NCI-H774 (cell line): Measurements from ENCODE around the gene TBC1D4.

ENCODE experiments used
- DNase-seq: peaks from one replicate; lab custom pipeline; 2025; lab: John Stamatoyannopoulos, UW

Gene TBC1D4

DNA sequence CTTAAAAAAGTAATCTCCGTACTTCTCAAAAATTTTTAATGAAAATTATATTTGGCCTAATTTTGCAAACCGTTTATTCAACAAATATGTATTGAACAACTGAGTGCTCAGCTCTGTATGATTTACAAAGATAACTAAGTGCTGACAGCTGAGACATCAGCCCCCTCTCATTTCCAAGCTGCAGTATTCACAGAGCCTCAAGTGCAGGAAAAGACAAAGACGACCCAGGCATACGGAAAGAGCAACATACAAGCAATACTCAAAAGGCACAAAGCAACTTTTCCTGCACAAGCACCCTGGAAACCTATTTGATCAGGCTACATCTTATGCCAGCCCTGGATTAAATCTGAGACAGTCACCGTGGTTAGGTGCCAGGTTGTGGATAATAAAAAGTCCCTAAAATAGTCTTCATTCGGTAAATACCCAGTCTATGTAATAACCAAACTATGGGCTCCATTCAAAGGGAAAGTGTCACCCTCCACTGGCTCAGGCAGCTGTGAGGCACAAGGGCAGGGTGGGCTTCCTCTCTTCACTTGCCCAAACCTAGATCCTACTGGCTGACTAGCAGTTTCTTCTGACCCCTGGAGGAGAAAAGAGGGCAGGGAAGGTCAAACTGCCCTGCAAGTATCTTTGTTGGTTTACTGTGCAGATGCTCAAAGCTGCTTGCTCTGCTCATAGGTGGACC is 65.5 kb downstream of the TBC1D4 start:
- no peak for DNase-seq

DNA sequence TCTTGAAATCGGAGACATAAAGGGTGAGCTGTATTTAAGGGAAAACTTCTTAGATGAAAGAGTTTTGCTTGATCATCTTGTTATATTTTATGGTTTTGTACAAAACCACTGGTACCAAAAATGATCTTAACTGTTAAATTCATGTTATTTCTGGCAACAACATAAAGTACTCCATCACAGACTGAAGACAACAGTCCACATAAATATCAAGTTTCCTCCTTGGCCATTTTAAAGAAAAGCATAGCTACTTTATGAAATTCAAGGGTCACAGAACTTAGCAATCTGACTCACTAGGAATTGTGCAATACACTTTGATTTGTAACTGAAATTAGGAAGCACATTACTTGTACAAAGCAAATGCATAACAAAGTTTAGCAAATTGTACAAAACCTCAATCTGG is 66.3 kb downstream of the TBC1D4 start:
- DNase-seq: no peak

DNA sequence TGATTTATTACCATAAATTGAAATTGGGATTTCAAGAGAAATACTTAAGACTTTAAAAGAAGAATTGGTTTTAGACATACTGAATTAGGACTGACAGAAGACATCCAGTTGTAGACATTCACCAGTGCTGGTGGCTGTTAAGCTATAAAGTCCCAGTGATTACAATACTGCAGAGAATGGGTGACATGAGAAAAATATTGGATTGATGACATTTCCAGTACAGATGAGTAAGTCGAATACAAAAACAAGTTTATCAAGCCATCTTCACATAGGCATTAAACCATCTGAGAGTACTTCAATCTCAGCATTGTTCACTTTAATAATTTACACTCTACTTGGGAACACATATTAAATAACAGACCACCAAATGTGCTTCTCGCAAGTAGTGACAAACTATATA is 66.8 kb downstream of the TBC1D4 start:
- DNase-seq: no peak

DNA sequence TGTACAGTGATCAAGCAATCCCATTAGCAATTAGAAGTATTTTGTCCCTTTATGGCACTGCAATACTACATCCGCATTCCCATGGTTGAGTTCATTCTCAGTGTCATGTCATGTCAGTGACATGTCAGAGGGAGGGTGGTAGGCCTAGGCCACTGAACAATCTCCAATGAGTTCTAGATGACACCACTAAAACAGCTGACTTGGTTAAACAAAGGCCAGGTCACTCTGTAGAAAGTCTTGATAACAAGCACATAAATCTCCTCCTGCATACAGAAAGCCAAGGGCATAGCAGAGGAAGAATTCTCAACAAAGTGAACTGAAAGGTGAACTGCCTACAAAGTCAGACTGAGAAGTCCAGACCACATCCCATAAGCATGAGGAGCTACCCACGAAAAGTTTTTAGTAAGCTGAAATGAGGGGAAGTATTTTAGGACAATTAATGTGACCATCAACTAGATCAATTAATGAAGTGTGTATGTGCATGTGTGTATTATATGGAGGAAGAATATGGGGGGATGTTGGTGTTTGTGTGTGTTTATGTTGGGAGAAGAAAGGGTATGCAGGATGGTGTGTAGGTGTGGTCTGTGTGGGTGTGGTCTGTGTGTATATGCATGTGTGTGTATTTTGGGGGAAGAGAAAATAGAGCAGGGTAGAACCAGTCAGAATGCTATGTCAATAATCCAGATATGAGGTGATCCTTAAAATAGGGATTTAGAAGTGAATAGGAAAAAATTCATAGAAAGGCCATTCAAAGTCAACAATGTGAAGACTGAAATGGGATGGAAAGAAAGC is 67.7 kb downstream of the TBC1D4 start:
- no peak for DNase-seq

DNA sequence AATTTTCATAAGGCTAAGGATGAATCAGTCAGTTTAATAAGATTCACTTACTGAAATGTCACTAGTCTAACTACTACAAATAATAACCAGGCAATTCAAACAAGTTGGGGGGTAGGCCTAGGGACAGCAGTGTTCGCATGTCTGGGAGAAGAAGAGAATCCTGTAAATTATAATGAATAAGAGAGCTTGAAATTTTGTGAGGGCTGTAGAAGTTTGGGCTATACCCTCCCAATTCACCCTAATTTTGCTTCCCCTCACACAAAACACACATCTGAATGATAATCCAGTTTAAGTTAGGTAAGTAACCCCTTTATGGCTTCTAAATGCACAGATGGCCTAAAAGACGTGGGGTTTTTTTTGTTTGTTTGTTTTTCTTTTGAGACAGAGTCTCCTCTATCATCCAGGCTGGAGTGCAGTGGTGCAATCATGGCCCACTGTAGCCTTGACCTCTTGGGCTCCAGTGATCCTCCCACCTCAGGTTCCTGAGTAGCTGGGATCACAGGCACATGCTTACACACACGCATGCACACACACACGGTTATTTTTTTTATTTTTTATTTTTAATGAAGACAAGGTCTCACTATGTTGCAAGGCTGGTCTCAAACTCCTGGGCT is 69.9 kb downstream of the TBC1D4 start:
- no peak for DNase-seq

DNA sequence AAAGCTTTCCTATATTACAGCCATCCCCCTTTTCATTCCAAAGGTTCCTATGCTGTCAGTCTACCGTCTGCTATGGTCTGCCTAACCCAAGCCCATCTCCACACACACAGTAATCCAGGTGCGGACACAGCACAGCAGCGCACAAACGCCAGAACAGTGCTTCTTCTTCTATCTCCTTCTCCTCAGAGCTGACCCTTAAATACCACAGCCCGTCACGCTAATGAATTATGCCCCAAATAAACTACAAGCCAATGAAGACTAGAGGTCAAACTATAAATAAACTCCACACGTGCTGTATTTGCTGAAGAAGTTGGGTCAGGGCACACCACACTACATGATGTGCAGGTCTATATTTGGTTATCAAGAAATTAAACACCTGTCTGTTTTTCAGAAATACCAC is 71.8 kb downstream of the TBC1D4 start:
- DNase-seq: no peak

DNA sequence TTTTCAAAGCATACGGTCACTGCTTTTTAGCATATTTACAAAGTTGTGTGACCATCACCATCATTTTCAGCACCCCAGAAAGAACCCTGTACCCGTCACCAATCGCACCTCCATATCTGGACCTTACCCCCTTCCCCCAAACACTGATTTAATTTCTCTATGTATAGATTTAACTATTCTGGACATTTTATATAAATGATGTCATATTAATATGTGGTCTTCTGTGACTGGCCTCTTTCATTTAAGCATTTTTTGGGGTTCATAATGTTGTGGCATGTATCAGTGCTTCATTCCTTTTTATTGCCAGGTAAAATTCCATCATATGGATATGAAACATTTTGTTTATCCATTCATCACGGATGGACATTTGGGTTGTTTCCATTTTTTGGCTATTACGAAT is 74.0 kb downstream of the TBC1D4 start:
- no peak for DNase-seq

DNA sequence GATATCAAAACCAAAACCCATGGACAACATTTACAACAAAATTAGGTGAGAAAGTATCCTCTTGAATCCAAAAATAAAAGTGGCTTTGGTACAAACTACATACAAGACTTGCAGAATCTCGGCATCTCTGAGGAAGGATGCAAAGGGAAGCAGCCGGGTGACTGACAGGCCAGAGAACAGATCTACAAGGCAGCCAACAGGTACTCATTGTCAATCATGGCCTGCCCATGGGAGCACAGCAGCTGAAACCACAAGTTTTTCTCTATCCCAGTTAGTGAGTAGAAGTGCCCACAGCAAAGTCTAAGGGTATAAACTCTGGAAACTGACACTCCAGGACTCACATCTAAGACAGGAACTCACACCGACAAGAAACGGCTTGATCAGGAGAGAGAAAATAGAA is 74.5 kb downstream of the TBC1D4 start:
- no peak for DNase-seq

DNA sequence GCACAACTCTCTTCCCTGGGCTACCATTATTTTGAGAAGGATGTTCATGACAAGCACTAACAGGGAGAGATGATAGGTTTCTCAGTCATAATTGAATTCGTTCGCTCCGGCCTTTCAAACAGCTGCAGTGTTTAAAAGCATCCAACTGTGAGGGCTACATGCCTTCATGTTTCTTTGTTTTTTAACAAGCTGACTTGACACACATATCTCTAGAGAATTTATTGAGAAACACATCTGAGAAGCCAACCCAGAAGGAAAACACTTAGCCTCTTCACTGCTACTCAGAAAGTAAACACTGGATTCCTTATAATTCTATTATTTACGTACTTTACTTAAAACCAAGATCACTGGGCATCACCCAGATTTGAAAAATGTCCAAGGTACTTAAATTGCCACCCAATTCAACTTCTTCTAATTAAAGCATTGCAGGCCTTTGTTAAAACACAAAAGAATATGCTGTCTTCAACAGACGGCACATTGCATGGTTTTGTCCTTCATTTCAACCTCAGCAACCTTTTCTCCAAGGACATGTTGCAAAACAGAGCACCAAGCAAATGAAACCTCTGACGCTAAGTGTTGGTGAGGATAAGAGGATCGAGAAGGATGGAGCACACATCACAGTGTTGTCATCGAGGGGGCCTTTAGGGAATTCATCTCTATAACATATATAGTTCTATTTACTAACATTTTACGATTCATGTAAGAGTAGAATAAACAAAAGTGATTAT is 75.8 kb downstream of the TBC1D4 start:
- DNase-seq: no peak

DNA sequence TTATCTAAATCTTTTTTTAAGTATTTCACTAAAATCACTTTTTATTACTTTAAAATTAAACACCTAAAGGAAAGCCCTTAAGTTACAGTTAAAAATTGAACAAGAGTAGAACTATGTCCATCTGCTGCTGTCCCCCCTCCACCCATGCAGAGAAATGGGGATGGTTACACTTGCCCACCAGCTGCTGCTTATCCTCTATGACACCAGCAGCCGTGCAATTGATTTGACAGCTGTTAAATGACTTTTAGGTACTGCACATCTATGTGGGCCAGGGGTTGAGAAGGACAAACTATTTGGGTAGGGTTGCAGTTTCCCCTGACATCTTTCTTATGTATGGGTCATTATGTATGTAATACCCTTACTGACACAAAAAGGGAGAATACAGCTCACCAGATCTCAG is 77.2 kb downstream of the TBC1D4 start:
- no peak for DNase-seq

DNA sequence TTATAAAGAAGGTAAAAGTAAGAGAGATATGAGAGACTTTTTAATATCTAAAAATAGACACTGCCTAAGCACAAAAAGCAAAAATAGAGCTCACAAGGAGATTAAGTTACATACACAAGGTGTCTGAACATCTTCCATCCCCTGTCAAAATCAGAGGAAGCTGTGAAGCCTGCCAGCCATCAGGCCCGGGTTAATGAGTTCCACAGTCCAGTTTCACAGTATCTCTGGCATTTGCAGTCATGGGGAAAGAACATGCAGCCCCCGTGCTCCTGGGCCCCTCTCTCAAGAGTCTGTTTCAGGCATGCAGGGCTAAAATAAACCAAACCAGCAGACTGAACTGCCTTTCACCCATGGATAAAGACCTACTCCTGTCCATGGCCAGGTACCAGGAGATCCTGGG is 79.2 kb downstream of the TBC1D4 start:
- DNase-seq: no peak

DNA sequence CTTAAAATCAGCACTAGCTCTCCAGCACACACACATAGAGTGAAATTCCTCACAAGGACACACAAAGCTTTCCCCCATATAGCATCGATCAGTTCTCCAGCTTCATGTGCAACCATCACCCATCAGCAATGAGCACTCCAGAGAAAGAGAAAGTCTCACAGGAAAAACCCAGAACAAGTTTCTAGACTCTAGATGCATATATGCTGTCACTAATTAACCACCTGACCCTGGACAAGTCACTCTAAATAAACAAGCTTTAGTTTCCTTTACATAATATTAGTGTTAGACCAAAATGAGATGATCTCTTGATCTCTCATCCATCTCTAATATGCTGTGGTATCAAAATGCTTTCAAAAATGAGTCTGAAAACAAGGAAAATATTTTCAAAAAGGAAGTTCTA is 81.2 kb downstream of the TBC1D4 start:
- DNase-seq: no peak

DNA sequence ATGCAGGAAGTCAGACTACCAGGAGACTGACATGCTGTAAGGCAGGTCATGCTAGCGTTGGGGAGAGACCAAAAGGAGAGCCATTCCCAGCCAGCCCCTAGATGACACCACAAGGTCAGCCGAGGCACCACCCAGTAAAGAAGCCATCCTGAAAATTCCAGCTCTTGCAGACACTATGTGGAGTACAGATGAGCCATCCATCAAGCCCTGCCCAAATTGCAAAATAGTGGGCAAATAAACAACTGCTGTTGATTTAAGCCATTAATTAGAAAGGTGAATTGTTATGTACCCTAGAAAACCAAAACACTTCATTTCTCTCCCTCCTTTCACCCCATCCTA is 82.1 kb downstream of the TBC1D4 start:
- no peak for DNase-seq

DNA sequence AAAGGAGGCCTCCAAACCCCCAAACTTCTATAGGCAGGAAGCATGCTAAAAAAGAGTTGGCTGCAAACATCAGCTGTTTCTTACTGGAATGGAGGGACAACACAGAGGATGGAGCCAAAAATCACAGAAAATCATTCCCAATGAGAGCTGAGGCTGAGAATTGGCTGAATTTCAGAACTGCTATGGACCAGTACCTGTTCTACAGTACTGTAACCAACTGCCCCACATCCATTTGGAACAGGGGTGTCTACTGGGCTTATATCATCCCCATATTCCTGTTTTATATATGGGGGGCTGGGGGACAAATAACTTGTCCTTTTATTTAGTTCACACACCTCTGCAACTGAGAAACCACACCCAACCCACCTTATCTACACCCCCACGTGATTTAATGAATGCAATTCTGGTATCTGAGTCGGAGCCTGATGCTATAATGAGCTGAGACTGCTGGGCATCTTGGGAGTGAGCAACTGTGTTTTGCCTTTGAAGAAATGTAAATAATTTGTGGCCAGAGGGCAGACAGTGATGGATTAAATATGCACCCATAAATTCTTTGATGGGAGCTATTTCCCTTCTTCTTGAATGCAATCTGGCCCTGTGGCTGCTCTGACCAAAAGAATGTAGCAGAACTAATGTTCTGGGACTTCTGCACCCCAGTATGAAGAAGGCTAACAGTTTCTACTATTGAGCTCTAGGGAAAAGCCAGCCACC is 82.6 kb downstream of the TBC1D4 start:
- DNase-seq: no peak

DNA sequence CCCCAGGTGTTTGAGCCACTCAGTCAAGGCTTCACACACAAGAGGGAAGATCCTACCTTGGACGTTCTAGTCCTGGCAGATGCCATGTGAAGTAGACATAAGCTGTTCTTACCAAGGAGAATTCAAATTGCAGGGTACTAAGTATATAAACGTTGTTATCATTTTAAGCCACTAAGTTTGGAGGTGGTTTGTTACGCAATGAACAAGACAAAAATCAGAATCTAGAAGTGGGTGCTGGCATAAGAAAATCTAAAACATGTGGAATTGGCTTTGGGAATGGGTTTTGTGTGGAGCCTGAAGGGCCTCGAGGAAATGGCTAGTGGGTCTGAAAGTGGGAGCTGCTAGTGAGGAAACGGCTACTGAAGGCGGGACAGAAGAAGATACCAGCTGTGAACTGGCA is 83.9 kb downstream of the TBC1D4 start:
- DNase-seq: no peak

DNA sequence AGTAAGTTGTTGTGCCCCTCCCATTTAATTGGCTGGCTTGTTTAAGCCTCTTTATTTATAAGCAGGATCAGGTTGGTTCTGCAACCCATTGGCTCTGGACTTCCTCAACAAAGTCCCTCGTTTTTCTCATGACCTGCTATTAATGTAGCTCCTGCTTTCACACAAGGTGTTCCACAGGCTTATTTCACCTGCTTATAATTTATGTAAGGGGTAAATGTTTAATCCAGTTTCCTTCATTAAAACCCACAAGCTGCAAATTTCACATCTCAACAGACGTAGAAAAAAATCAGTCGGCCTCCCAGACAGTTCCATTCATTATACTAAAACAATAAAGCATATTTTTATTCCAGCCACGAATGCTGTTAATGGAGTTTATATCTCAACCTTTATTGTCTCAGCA is 86.1 kb downstream of the TBC1D4 start:
- DNase-seq: no peak

DNA sequence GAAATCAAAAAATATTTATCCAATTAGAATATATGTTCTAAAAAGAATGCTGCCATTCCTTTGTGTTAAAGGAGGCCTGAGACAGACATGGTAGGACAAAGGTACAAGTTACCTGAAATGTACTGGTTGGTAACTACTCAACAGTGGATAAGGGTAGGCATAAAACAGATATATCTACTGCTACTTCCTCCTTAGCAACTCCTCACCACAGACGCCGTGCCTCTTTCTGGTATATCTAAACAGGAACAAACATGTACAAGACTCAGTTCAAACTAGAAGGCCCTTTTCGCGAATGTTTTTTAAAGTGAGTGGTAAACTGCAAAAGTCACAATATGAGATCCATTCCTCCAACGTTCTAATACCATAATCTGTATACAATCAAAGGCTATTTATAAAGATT is 86.9 kb downstream of the TBC1D4 start:
- DNase-seq: no peak

DNA sequence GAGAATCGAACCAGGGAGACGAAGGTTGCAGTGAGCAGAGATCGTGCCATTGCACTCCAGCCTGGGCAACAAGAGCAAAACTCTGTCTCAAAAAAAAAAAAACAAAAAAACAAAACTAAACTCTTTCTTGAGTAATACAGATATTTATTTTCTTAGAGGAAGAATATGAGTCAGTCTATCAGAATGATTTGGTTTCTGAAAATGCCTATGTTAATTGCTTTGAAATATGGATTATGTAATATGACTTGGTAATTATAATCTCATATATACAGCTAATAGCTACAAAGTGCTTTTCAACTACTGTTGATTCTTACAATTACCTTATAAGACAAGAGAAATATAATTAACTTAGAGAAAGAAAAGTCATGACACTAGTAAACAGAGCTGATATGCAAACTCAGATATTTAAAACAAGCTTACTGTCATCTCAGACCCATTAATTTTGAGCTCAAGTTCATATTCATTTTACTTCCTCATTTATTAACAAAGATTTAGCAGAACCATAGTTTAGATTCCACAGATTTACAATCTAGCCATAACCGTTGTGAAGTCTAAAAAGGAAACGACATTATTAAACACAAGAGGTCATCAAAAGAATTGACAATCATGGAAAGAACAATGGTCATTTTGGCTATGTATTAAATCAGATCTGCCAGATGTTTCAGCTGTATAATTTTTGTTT is 88.0 kb downstream of the TBC1D4 start:
- no peak for DNase-seq

DNA sequence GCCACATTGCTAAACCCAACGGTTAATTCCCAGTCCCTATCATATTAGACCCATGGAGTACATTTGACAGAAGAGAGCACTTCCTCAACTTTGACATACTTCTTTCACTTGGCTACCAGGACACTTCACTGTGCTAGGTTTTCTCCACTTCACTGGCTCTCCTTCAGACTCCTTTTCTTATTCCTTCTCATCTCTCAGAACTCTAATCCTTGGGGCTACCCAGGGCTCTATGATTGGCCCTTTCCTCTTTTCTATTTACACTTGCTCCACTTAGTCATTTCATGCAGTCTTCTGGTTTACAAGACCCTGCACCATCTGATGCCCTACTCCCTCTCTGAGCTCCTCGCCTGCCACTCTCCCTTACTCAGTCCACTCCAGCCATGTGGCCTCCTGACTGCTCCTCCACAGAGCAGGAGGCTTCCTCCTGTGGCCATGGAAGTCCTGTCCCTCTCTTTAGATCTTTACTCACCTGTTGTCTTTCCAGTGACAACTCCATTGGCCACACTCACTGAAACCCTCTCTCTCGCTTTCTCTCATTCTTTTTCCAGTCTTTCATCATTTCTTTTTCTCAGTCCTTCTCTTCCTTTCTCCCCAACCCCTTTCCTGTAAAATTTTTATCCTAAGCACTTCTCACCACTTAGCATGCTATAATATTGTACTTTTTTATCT is 90.4 kb downstream of the TBC1D4 start:
- DNase-seq: no peak

DNA sequence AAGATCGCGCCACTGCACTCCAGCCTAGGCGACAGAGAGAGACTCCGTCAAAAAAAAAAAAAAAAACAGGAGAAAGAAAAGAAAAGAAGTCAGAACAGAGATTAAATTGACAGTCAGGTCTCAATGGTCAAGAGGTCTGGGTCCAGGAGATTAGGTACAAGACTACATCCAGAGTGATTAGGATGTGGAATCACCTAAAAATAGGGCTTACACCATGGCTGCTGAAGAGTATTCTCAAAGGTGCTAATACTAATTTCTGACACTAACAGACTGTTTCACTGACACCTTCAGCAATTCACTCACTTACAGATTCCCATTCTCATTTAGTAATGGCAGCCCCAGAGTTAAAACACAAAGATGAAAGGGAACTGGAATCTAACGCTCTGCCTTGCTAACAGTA is 91.7 kb downstream of the TBC1D4 start:
- no peak for DNase-seq

DNA sequence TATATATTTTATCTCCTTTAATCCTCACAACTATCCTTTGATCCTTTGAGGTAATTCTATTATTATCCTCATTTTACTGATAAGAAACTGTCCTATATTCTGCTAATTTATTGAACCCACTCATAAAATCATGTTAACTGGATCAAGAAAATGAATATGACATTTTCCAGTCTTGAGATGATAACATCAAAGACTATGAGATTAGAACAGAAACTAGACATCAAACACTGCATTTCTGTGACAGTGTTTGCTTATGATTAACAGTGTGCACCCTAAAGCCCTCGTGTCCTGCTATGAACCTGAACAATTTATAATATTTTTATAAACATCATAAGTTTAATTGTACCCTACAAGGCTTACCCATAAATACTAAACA is 96.3 kb downstream of the TBC1D4 start:
- DNase-seq: no peak
